IPS-18a (cell line): ENCODE data around the gene OR2F1.

Experiments
- H3K27ac ChIP-seq: one replicate; pipeline ENCODE4 v1.5.1; 2013; ENCODE audit warnings: low read length
- H3K27me3 ChIP-seq: one replicate; pipeline ENCODE4 v1.6.1; 2013; ENCODE audit warnings: mild to moderate bottlenecking, low read length; ENCODE audit not compliant: control insufficient read depth, insufficient read depth
- H3K36me3 ChIP-seq: one replicate; pipeline ENCODE4 v1.6.1; 2013; ENCODE audit warnings: low read depth, low read length; ENCODE audit not compliant: control insufficient read depth
- H3K4me1 ChIP-seq: one replicate; pipeline ENCODE4 v1.6.1; 2013; ENCODE audit warnings: low read depth, low read length; ENCODE audit not compliant: control insufficient read depth
- H3K4me3 ChIP-seq: one replicate; pipeline ENCODE4 v1.5.1; 2013; ENCODE audit warnings: low read length
- H3K9ac ChIP-seq: one replicate; pipeline ENCODE4 v1.6.1; 2013; ENCODE audit warnings: mild to moderate bottlenecking, low read length, moderate library complexity
- H3K9me3 ChIP-seq: one replicate; pipeline ENCODE4 v1.6.1; 2013; ENCODE audit warnings: low read depth, low read length; ENCODE audit not compliant: control insufficient read depth

OR2F1 gene

DNA sequence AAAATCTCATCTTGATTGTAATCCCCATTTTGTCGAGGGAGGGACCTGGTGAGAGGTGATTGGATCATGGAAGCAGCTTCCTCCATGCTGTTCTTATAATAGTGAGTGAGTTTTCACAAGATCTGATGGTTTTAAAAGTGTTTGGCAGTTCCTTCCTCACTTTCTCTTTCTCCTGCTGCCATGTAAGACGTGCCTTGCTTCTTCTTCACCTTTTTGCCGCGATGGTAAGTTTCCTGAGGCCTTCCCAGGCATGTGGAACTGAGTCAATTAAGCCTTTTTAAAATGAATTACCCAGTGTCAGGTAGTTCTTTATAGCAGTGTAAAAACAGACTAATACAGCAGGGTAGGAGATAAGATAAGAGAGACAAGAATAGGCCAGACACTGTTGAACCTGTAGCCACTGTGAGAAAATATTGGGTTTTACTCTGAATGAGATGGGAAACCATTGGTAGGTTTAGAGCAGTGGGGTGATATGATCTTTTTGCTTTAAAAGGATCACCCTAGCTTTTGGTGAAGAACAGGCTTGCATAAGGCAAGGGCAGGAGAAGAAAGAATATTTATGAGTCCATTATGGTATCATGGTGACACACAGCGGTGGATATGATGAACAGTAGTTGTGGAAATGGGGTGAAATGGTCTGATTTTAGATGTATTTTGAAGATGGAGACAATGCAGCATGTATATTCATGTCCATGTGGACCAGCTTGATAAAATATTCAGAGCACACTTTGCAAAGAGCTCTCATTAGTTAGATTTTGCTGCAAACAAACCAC, 57.0 kb downstream of the OR2F1 start:
- H3K9me3 ChIP-seq: peaks cover 10% of the 10 kb centered on the region
- H3K36me3 ChIP-seq: no peaks in the 10 kb centered on the region
- H3K27ac ChIP-seq: no peak overlapping the region
- H3K4me3 ChIP-seq: no peak overlapping the region
- H3K27me3 ChIP-seq: no peaks in the 10 kb centered on the region
- H3K4me1 ChIP-seq: no peaks in the 10 kb centered on the region
- H3K9ac ChIP-seq: no peak overlapping the region
